Suprapubic skin (tissue), 4 donors: Measurements from ENCODE around the gene RFC2.

ENCODE experiments used
- CTCF ChIP-seq, 2 donors: fragments of 200-600 bp in 1 of 2; fragments of 450-650 bp in 1 of 2; sonication (generic) in 1 of 2; IDR thresholded peaks; one replicate each; pipeline ENCODE4 v1.5.1; 2016 to 2019; ENCODE audit warnings: antibody characterized with exemption in 2 of 2, mild to moderate bottlenecking in 1 of 2, moderate library complexity in 1 of 2
- EP300 ChIP-seq: sonication (generic); formaldehyde crosslinking; IDR thresholded peaks from one replicate; pipeline ENCODE4 v1.6.1; 2017; ENCODE audit warnings: antibody characterized with exemption
- POLR2A ChIP-seq, 2 donors: fragments of 450-650 bp; IDR thresholded peaks; one replicate each; pipeline ENCODE4 v1.6.1; 2017; ENCODE audit warnings: antibody characterized with exemption in 2 of 2, mild to moderate bottlenecking in 2 of 2, moderate library complexity in 2 of 2
- POLR2AphosphoS5 ChIP-seq, 3 donors: sonication (generic); formaldehyde crosslinking; IDR thresholded peaks; one replicate each; pipeline ENCODE4 v1.6.1; 2017; ENCODE audit warnings: antibody characterized with exemption in 3 of 3

GRCh38 chr7:74220229-74220628, 34.0 kb downstream of the RFC2 start:
- TF ChIP-seq CTCF (IDR thresholded peaks at IDR 0.05), result no peak
- no peak for TF ChIP-seq POLR2AphosphoS5 (IDR thresholded peaks at IDR 0.05)
- TF ChIP-seq POLR2A (IDR thresholded peaks at IDR 0.05), result no peak
- no peak for TF ChIP-seq EP300
